ENCODE results near the gene GFI1.

- TF ChIP-seq, protein P1, sequence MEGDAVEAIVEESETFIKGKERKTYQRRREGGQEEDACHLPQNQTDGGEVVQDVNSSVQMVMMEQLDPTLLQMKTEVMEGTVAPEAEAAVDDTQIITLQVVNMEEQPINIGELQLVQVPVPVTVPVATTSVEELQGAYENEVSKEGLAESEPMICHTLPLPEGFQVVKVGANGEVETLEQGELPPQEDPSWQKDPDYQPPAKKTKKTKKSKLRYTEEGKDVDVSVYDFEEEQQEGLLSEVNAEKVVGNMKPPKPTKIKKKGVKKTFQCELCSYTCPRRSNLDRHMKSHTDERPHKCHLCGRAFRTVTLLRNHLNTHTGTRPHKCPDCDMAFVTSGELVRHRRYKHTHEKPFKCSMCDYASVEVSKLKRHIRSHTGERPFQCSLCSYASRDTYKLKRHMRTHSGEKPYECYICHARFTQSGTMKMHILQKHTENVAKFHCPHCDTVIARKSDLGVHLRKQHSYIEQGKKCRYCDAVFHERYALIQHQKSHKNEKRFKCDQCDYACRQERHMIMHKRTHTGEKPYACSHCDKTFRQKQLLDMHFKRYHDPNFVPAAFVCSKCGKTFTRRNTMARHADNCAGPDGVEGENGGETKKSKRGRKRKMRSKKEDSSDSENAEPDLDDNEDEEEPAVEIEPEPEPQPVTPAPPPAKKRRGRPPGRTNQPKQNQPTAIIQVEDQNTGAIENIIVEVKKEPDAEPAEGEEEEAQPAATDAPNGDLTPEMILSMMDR (IDR thresholded peaks at IDR 0.05), result no peak
- TF ChIP-seq POLR2A (IDR thresholded peaks at IDR 0.05), result no peak
Measured at GRCh38 chr1:92441316-92441696, 45.4 kb downstream of the GFI1 start.

Data from heart left ventricle (tissue), 13 donors.